ENCODE measurements around the gene SNX9. TPM values are rescaled to one million over a fixed set of nuclear protein-coding genes. Genes with fewer than 3 reads are reported as not detected.

Gene SNX9
- total RNA-seq, 1 donor from 2014 or later: 36.0 TPM

GRCh38 chr6:157943249-157943963 lies 120.4 kb downstream of the SNX9 start:
- Histone ChIP-seq H3K4me2 (ENCODE audit: low read length) (no peak overlapping the region), H3K4me1 (ENCODE audit: insufficient read depth, low read length) (peaks cover 12% of the 10 kb centered on the region), H3K79me2 (ENCODE audit: insufficient read depth, low read length) (no peaks in the 10 kb centered on the region), H3K27me3 (ENCODE audit: insufficient read depth, low read length) (no peaks in the 10 kb centered on the region), H3K9me3 (ENCODE audit: insufficient read depth, low read depth, low read length) (no peaks in the 10 kb centered on the region), H4K20me1 (ENCODE audit: insufficient read depth, low read length) (no peaks in the 10 kb centered on the region), H3K9ac (ENCODE audit: low read length) (no peak overlapping the region), H3K36me3 (ENCODE audit: insufficient read depth, low read length) (peaks cover 12% of the 10 kb centered on the region), H3K4me3 (ENCODE audit: insufficient read depth, low read depth, low read length) (no peak overlapping the region), H2AFZ (ENCODE audit: low read depth, low read length) (no peak overlapping the region), H3K27ac (ENCODE audit: low read depth, low read length) (no peak overlapping the region)
- FAIRE-seq (no peak), DNase-seq (ENCODE audit: low read depth) (no peak)
- Mint-ChIP-seq H3K4me3 (ENCODE audit: unreplicated experiment) (no peak overlapping the region), H3K36me3 (ENCODE audit: low read depth, unreplicated experiment) (peaks cover 32% of the 10 kb centered on the region), H3K27me3 (ENCODE audit: low read depth, unreplicated experiment) (no peaks in the 10 kb centered on the region), H3K9me3 (ENCODE audit: unreplicated experiment) (no peaks in the 10 kb centered on the region), H3K4me1 (ENCODE audit: low read depth, unreplicated experiment) (no peaks in the 10 kb centered on the region), H3K27ac (ENCODE audit: unreplicated experiment) (no peak overlapping the region)
- TF ChIP-seq CTCF (IDR thresholded peaks at IDR 0.05; ENCODE audit: insufficient read depth, low read depth, low read length) (no peak), EZH2 (IDR thresholded peaks at IDR 0.05; ENCODE audit: insufficient read depth, low read length) (no peak)

- Histone ChIP-seq H3K27me3 (ENCODE audit: insufficient read depth, low read length) (no peaks in the 10 kb centered on the region), H3K4me2 (ENCODE audit: low read length) (no peak overlapping the region), H3K4me3 (ENCODE audit: insufficient read depth, low read depth, low read length) (no peak overlapping the region), H3K9me3 (ENCODE audit: insufficient read depth, low read depth, low read length) (no peaks in the 10 kb centered on the region), H3K79me2 (ENCODE audit: insufficient read depth, low read length) (no peaks in the 10 kb centered on the region), H3K4me1 (ENCODE audit: insufficient read depth, low read length) (peaks cover 12% of the 10 kb centered on the region), H2AFZ (ENCODE audit: low read depth, low read length) (no peak overlapping the region), H3K9ac (ENCODE audit: low read length) (no peak overlapping the region), H3K36me3 (ENCODE audit: insufficient read depth, low read length) (peaks cover 9% of the 10 kb centered on the region), H4K20me1 (ENCODE audit: insufficient read depth, low read length) (no peaks in the 10 kb centered on the region), H3K27ac (ENCODE audit: low read depth, low read length) (no peak overlapping the region)
- FAIRE-seq (no peak), DNase-seq (ENCODE audit: low read depth) (no peak)
- H3K4me1 Mint-ChIP-seq (ENCODE audit: low read depth, unreplicated experiment): no peaks in the 10 kb centered on the region
- H3K27me3 Mint-ChIP-seq (ENCODE audit: low read depth, unreplicated experiment): no peaks in the 10 kb centered on the region
- no peak overlapping the region for H3K4me3 Mint-ChIP-seq (ENCODE audit: unreplicated experiment)
- no peak overlapping the region for H3K27ac Mint-ChIP-seq (ENCODE audit: unreplicated experiment)
- peaks cover 3% of the 10 kb centered on the region for H3K9me3 Mint-ChIP-seq (ENCODE audit: unreplicated experiment)
- TF ChIP-seq CTCF (IDR thresholded peaks at IDR 0.05; ENCODE audit: insufficient read depth, low read depth, low read length) (no peak), EZH2 (IDR thresholded peaks at IDR 0.05; ENCODE audit: insufficient read depth, low read length) (no peak)
- peaks cover 34% of the 10 kb centered on the region for H3K36me3 Mint-ChIP-seq (ENCODE audit: low read depth, unreplicated experiment)
These were observed 120.9 kb downstream of the SNX9 start for GRCh38 chr6:157943964-157944283.
